CD1c-positive myeloid dendritic cell (primary cell): ENCODE data around the gene DDX23.
A peak's percentile ranks its signal among the peaks of the same experiment; 100 is the strongest.

Experiments
- DNase-seq: peaks from one replicate; pipeline ENCODE4 v3.0.0-alpha.2; 2016; ENCODE audit errors: extremely low spot score

Gene DDX23

DNA sequence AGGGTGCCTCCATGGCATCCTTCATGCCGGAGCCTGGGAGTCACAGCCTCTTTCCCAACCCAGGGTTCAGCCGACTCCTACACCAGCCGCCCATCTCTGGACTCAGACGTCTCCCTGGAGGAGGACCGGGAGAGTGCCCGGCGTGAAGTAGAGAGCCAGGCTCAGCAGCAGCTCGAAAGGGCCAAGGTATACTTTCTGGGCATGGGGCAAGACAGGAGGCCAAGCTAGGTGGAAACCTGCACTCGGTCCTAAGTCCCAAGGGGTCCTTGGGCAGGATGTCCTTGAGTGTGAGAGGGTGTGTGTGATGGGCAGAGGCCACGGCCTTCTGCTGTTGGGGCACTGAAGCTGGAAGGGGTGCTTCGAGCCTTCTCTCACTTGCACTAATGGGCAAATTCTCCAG is 28.7 kb downstream of the DDX23 start:
- no peak for DNase-seq

- DNase-seq: no peak
Measured at GRCh38 chr12:48822711-48823110, 29.3 kb downstream of the DDX23 start.

GRCh38 chr12:48822139-48822538 is 29.8 kb downstream of the DDX23 start:
- DNase-seq: no peak

- no peak for DNase-seq
Measured at GRCh38 chr12:48819986-48820725, 31.8 kb downstream of the DDX23 start.

- DNase-seq: peak; percentile 19
Measured at GRCh38 chr12:48818831-48819590, 33.0 kb downstream of the DDX23 start.

- DNase-seq: peak; percentile 55
Measured at GRCh38 chr12:48817873-48818830, 33.8 kb downstream of the DDX23 start, which contains the start of gene CACNB3. TSS of gene CACNB3 (plus strand) at chr12:48818496. CDS start at chr12:48818930, 434 bp downstream.

DNA sequence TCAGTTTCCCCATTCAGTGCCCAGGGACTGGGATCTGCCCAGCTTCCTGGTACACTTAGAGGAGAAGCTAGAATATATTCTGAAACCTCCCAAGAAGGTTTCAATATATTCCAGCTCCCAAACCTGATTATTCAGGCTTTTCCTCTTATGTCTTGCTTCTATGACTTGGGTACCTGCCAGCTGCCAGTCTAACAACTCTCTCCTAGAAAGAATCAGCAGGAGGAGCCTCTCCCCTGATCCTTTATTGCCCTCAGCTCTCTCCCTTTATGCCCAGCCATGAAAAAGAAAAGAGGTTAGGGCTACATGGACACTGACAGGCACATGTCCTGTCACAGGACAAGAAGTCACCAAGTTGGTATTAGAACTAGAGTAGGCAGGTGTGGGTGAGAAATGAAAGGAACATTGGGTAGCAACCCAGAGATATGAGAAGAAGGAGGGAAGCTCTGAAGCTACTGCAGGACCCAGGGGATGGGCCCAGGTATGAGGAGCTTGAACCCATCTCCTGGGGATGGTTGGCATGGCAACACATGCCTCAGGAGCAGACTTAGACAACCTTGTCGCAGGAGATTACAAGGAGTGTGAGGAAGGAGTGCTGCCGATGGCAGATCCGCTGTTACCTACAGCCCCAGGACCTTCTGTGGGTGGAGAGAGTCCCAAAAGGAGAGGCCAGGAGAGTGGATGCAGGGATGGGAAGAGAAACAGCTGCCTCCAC is 35.7 kb downstream of the DDX23 start:
- DNase-seq: no peak

DNA sequence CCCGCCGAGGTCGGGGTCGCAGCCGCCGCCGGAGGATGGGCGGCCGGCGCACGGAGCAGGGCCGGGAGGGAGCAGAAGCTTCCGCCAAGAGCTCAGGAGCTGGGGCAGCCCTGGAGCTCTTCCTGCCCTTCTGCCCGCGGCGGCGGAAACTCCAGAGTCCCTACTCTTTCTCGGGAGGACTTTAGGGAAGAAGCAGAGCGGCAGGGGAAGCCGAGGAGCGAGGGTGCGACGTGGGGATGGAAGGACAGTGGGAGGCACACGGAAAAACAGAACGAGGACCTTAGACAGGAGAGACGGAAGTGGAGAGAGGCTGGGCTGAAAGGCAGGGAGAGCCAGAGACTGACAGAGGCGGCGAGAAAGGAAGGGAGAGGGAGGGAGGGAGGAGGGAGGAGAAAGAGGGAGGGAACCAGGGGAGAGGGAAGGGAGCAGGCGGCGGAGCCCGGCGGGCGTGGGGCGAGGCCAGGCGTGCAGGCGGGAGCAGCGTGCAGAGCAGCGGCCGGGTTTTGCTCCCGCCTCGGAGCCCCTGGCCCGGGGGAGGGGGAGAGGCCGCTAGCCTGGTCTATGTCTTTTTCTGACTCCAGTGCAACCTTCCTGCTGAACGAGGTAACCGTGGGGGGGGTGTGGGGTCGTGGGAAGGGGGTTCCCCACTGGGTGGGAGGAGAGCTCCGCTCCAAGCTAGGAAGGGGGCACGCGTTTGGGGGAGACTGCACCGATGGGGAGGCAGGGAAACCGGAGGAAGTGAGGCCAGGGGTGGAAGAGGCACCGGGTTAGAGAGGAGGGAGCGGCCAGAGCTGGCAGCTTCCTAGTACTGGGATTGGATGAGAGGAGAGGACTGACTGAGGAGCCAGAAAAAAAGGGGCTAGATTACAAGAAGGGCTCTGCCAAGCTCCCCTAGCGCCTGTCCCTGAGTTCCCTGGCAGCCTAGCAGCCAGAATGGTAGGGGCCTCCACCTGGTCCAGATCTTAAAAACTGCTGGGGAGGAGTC is 36.5 kb downstream of the DDX23 start:
- peak; percentile 45 for DNase-seq

GRCh38 chr12:48814262-48815125 is 37.5 kb downstream of the DDX23 start:
- peak; percentile 83 for DNase-seq

- no peak for DNase-seq
Measured at GRCh38 chr12:48813465-48814261, 38.3 kb downstream of the DDX23 start.

- no peak for DNase-seq
Measured at GRCh38 chr12:48812389-48812788, 39.6 kb downstream of the DDX23 start.

- DNase-seq: no peak
Measured at GRCh38 chr12:48811437-48812090, 40.4 kb downstream of the DDX23 start.

GRCh38 chr12:48810903-48811431 is 41.0 kb downstream of the DDX23 start:
- DNase-seq: no peak

DNA sequence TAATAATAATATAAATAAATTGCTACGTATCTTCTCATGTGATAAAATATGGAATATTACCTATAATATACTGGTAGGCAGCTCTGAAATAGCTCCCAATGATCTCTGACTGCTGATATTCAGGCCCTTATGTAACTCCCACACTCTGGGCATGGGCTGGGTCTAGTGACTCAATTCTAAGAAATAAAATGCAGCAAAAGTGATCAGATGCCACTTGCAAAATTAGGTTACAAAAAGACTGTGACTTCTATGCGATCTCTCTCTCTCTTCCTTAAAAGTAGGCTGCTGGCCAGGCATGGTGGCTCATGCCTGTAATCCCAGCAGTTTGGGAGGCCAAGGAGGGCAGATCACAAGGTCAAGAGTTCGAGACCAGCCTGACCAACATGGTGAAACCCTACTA is 44.0 kb downstream of the DDX23 start:
- DNase-seq: no peak

GRCh38 chr12:48803675-48804074 is 48.3 kb downstream of the DDX23 start:
- DNase-seq: no peak

GRCh38 chr12:48800971-48801370 is 51.0 kb downstream of the DDX23 start:
- no peak for DNase-seq

- DNase-seq: no peak
Measured at GRCh38 chr12:48800457-48800856, 51.5 kb downstream of the DDX23 start.

- DNase-seq: no peak
Measured at GRCh38 chr12:48796976-48797375, 55.0 kb downstream of the DDX23 start.
